NCI-H1105 treated with DMSO at 0.1 percent for 48 hours (cell line): ENCODE measurements around the gene PRKCH.

Source experiments
- DNase-seq: peaks from one replicate; lab custom pipeline; 2025; lab: John Stamatoyannopoulos, UW

The PRKCH gene

DNA sequence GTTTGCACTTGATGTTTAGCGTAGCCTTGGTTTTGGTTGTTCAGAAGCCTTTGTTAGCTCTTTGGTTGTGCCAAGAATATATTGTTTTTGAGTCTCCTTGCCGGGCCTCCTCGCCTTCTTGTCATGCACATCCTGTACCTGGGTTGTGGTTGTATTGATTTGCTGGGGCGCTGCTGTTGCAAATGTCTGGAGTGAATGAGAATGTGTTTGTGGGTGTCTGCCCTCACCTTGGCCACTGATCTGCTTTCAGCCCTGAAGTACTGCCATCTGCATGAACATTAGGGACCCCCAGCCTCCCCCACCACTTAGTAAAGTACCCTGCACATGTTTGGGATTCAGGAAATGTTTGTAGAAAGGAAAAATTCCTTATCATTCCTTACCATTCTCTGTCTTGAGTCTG is 16.5 kb downstream of the PRKCH start:
- DNase-seq, result no peak

DNA sequence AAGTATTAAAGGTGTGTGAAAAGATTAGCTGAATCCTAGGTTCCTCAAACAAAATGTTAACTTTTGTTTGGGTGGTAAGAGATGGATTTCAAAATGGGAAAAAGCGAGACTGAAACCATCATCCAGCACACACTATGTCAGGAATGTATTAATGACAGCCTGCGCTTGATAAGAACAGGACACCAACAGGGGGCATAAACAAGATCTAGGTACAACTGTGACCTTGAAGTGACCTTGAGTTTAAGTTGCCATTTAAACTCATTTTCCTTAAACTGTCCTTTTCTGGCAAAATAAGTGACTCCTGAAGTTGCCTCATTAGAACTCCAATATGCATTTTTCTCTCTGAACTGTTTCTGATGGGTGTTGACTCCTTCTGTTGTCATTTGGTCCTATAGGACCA is 17.1 kb downstream of the PRKCH start:
- no peak for DNase-seq

DNA sequence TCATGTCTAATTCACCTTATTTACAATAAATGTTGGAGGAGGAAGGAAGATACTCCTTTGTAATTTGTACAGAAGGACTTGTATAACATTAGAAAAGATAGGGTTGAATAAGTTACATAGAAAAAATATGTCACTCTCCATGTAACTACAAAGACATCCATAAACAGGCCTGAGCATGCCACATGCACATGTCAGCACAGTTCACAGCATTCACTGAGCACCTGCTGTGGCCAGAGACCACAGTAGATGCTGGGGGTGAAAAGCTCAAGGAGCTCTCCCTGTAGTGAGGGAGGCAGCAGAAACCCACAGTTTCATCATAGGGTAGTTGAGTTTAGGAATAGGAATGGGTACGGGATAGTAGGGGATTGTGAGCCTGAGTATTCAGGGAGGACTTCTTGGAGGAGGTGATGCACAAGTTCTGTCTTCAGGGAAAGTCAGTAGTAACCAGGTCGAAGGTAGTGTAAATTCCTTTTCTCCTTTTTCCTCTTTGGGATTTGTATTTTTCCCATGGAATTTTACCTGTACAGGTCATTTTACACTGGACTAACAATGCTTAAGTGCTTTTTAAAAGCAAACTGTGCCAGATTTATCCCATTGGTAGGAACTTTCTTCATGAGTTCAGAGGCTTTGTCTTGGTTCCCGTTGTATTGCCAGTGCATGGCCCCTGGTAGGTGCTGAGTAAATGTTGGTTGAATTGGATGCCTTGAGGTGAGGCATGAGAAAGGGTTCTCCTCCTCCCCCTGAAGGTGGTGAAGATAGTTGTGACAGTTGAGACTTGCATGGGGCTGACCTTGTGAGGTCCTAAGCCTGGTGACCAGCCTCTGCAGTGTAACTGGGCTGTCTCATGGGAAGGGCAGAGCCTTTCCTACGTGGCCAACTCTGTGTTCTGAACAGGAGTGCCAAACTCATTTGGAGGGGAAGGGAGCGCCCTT is 20.2 kb downstream of the PRKCH start:
- no peak for DNase-seq

DNA sequence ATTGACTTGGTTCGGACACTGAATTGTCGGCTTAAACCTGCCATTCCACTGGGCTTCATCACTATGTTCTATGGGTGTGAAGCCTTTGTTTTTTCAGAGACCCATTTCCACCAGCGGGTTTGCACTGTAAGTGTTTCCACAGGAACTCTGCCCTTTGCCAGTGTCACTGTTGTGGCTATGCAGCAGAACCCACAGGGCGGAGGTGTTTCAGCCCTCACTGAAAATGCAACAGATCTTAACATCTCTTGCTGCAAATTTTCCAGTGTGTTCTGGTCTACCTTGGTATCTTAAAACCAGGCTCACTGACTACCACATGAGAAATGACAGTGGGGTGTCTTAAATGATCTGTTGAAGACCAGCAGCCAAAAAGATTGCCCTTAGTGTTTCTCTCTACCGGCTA is 21.1 kb downstream of the PRKCH start:
- DNase-seq, result no peak

DNA sequence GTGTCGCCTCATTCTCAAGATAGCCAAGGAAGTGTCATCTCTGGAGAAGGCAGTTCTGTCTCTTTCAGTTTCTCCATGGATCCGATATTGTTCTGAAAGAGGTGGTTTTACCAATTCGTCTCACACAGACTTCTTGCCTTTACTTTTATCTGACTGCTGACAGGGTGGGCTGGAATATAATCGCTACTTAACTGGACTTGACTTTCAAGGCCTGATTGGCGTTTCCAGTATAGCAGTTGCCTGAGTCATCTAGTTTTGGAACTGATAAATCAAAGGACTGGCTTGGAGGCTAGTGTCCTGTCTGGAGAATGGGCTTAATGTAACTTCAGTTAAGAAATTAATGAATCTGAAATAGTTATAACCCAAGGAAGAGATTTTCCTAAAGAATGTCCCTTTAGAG is 21.6 kb downstream of the PRKCH start:
- no peak for DNase-seq

DNA sequence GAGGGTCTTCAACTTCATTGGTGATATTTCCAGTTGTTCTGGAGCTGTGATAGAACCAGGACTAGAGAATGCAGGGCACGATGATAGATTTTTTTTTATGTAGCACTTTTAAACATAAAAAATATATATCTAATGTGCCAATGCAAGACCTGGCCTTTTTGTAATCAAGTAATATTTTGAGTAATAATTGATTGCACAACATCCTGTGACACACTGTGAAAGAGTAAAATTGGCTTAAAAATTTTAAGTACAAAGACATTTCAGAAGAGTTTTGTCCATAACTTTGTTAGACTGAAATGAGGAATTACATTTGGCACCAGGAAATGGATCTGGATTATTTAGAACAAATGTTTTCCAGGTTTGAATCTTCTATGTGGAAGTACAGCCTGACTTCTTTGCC is 22.1 kb downstream of the PRKCH start:
- no peak for DNase-seq

DNA sequence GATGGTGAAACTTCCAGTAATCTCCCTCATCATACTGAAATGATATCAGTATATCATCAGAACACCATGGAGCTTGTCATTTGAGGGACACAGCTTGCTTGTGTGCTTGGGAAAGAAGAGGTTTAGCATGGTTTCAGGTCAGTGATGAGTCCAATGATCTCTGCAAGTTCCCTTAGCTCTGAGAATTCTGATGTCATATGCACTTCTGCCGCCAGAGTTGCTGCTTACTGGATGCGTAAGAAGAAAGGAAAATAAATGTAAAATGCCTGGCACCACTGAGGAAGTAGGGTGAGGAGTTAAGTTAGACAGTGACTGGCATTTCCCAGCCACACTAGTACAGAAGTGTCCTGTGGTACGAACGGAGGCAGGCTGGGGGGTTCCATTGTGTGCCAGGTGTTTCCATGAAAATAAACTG is 22.6 kb downstream of the PRKCH start:
- no peak for DNase-seq

DNA sequence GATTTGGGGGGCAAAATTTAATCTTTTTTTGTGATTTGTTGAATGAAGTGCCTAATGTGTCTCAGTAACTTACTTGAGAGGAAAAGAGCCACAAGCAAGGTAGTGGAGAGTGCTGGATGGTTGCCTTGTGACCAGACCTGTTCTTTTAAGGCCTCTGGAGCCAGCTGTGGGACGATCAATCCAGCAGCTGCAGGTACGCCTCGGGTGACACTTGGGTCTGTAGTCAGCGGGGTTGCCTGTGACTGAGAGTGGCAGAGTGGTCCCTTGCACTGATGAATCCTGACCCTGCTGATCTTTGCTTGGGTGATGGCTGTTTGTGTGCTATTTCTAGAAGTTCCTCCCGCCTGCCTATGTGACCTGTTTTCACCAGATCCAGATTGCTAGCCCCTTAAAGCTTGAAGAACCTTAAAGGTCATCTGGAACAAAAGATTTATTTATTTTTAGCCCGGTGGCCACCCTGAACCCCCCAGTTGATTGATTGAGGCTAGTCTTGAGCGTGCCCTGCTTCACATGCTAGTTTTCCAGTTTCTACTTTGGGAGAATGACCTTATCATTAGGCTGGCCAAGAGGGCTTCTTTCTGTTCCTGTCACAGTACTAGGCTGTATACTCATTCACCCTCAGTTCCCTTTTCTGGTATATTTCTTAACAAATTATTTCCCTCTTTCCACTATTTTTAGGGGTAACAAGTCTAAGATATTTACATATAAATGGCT is 23.2 kb downstream of the PRKCH start:
- DNase-seq, result no peak

DNA sequence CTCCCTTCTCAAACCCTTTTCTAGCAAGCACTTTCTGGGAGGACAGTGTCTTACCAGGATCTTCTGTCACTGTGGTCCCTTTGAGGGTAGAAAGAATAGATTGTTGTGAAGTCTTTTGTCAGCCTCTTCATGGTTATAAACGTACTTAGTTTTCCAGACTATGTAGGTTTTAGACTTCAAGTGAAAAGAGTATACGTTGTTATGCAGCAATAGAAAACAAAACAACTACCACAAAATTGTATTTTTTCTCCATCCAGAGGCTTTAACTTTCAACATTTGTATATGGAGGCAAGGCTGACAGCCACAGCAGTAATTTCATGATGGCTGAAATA is 23.7 kb downstream of the PRKCH start:
- no peak for DNase-seq

DNA sequence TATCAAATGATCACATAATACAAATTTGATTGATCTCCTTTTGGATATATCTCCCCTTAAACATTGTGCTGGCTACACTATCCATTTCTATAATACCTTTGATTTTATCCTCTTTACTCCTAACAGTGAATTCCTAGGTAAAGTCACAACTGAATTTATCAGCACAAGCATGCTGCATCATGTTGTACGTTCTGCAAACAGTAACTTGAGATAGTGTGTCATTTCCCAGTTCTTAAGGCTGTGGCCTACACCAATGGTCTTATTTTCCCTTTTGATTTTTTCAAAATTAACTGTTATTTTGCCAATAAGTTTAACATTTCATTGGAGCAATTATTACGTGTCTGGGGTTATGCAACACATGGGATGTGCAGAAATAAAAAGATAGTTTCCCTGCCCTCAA is 24.8 kb downstream of the PRKCH start:
- no peak for DNase-seq

DNA sequence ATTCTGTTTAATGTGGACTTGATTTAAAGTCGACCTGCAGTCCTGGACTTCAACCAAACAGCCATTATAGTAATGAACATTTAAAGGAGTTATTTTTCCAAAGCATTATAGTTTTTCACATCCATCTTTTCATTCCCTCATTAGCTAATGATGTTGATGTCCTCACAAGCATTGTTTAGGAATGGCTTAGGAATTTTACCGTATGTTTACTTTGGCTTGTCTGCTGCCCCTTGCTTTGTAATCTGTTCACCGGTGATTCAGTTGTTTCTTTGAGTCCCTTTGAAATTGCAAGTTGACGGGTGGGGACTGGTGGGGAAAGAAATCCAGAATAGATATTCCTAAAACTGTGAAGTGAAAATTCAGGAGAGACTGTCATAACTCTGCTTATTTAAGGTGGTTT is 25.4 kb downstream of the PRKCH start:
- no peak for DNase-seq

DNA sequence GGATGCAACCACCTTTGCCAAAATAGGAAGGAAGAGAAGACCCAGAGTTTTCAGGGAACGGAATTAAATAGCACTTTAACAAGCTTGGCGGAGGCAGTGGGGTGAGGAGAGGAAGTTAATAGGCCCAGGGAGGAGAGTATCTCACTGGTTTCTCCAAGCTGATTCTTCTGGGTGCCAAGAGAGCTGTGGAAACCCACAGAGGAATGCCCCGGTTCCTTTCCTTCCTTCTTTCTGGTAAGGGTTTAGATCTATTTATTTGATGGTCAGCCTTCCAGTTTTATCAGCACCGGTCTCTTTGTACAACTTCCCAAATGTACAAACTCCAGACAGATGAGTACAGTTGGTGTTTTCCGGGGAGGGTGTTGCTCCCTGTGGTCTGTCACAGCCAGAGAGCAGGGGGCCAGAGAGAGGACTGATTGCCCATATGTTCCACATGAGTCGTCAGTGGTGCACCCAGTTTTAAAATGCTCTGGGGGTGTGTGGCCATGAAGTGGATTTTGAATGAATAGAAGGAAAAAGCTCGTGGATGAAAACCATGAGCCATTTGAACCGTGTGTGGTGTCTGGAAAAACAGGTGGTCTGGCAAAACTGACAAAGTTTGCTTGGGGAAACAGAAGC is 26.6 kb downstream of the PRKCH start:
- no peak for DNase-seq

DNA sequence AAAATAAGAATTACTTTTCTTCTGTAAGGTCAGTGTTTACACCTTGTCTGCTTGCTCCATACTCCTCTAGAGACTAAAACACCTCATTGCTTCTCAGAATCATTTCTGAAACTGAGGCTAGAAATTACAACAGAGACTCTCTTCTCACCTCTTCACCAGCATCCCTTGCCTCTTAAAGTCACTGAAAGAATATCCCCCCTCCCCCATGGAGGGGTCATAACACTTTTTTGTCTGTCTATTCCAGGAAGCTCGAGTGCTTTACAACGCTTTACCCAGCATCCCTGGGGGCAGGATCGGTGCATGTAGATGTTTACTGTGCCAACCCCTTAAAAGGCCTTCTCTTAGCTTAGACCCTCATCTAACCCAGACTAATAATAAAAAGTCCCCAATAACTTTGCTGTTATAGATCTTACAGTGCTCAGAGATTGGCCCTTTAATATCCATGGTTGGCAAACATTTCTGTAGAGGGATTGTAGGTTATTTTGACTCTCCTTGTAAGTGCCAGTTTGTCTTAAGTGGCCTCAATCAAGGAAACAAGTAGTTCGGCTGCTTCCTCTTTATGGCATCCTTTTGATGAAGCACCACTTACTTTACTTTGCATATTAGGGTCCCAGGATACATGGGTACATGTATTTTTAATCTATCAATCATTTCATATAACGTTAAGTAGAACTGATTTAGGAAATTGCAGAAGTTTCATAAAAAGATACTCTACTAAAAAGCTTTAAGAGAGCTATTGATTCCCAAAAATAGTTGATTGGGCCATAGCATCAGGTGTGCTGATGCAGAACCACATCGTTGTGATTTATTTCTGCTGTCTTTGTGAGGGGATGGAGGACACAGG is 29.3 kb downstream of the PRKCH start:
- no peak for DNase-seq

DNA sequence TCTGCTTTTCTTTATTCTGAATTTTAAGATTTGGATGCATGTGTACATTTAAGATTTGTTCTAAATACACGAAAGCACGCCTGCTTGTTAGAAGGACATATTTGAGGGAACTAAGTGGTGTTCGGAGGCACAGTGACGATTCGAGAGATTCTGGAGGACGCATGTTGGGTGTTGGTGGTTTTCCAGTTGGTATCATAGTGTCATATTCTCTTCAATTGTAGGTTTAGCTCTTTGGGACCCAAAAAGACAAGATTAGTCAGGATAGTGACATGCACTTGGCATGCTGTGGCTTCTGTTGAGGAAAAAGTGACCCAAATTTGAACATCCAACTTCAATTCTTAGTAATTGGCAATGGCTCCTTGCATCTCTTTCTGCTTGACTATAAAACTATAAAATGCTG is 30.1 kb downstream of the PRKCH start:
- no peak for DNase-seq

DNA sequence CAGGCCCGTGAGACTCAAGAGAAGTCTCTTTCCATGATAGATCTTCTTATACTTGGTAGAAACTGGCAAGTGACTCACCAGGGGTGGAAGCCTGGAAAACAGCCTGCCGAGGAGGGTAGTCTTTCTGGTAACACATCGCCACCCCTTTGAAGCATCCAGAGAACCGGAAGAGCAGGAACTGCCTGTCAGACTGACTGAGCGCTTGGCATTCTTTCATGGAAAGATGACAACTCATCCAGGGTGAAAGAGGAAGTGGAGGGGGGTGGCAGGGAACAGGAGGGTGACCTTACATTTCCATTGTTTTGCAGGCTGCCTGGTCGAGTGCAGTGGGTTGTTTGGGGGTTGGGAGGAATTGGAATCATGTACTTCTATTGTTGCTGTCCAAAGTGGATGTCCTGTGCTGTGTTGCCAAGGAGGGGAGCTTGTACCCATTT is 34.5 kb downstream of the PRKCH start:
- no peak for DNase-seq

DNA sequence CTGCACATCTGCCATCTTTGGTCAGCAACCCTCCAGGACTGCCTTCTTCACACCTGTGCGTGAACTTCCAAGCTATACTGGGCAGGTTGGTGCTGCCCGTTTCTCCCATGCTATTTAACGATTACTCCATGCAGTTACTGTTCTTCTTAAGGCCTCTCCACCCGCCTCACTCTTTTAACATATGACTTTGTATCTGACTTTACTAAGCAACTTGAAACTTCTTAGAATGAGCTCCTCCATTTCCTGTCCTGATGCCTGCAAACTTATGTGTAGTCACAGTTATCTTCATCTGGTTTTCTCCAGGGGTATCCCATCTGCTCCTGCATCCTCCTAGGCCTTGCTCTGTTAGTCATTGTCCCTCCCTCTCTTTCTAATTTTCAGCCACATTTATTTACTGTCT is 35.7 kb downstream of the PRKCH start:
- no peak for DNase-seq

DNA sequence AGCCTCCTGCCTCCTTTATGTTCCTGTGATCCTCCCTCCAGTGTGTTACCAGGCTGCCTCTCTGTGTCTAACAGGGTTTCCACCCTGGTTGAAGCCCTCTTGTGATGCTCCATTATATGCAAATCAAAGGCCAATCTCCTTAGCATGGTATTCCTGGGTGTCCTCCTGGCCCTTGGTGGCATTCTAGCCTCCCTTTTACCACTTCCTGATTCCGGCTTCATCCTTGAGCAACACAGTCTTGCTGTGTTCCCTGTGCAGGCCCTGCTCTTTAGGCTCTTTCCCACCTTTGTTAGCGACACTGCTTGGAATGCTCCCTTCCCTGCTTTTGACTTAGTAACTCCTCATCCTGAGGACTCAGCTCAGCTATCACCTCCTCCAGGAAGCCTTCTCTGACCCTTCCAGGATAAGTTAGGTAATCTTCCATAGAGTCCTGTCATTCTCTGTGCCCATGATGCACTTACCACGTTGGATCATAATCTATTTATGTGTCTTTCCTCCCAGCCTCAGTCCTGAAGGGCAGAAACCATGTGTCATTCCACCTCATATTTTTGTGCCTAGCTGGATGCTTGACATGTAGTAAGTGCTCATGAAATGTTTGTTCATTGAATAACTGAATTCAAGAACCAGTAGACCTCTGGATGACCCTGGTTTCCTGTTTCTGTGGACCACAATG is 37.3 kb downstream of the PRKCH start:
- DNase-seq, result no peak

DNA sequence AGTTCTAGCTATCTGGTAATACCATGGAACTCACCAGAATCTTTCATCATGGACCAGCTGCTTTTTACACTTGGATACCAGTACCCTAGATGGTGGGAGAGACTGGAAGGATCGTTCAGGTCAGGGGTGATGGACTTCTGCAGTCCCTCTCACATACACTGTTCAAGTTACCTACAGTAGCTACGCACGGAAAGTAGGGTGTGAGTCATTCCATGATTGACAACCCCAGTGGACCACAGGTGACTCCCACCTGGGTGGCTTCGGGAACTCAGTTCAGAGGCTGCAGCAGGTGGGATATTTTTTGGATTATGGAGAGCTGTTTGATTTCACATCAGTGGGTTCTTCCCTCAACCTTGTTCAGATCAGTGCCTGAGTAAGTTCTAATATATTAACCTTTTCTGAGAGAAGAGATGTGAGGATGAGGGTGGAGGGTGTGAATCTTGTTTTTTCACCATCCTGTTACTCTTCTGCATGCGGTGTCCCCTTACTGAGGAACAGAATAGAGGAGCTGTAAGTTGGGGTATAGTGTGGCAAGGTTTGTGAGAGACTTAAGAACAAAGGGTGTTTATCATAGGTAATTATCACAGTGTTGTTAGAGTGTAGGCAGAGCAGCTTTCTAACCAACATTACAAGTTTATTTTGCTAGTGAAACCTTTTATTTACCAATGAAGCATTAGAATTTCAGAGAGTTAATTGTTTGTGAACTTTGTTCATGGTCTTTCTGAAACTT is 39.6 kb downstream of the PRKCH start:
- DNase-seq, result no peak

DNA sequence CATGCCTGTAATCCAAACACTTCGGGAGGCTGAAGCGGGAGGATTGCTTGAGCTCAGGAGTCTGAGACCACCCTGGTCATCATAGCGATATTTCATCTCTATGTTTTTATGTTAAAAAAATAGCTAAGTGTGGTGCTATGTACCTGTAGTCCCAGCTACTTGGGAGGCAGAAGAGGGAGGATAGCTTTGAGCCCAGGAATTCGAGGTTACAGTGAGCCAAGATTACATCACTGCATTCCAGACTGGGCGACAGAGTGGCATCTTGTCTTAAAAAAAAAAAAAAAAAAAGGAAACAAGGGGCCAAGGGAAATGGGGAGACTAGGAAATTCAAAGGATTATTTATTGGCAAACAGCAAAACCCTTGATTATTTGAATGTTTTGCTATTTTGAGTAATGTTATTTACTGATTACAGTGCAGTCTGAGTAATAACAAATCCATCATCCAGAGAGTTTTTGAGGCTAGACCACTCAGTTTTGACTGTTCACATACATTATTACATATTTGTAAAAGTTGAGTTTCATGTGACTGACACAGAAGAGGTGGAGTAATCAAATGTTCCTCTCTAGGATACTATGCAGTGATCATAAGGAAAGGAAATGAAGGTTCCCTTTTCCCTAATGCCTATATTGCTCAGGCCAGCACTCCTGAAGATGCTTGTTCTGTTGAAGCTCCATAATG is 40.8 kb downstream of the PRKCH start:
- DNase-seq, result no peak

DNA sequence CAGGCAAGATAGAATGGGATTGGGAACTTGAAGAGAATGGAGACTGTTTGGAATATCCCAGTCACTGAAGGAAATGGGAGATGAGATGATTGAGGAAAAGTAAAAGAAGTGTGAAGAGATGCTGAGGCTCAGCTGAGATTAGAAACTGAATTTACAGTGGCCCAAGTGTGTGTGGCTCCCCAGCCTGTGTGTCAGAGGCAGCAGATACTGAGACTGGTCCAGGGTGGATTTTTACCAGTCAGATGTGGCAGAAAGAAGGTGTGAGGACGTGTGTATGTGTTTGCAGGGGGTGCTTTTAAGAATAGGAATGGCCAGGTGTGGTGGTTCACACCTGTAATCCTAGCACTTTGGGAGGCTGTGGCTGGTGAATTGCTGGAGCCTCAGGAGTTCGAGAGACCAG is 42.9 kb downstream of the PRKCH start:
- DNase-seq, result no peak
